ENCODE measurements around the gene CLASP2. TPM values are rescaled to one million over a fixed set of nuclear protein-coding genes. Genes with fewer than 3 reads are reported as not detected.
"Not testable (repeated sequence)": the region's sequence is repeated elsewhere in the genome, so short reads cannot be mapped to it uniquely, and the experiment has no call there.

The CLASP2 gene
- total RNA-seq: 10 to 100 TPM; 37.6 to 55.2 (median 44.6) TPM

DNA sequence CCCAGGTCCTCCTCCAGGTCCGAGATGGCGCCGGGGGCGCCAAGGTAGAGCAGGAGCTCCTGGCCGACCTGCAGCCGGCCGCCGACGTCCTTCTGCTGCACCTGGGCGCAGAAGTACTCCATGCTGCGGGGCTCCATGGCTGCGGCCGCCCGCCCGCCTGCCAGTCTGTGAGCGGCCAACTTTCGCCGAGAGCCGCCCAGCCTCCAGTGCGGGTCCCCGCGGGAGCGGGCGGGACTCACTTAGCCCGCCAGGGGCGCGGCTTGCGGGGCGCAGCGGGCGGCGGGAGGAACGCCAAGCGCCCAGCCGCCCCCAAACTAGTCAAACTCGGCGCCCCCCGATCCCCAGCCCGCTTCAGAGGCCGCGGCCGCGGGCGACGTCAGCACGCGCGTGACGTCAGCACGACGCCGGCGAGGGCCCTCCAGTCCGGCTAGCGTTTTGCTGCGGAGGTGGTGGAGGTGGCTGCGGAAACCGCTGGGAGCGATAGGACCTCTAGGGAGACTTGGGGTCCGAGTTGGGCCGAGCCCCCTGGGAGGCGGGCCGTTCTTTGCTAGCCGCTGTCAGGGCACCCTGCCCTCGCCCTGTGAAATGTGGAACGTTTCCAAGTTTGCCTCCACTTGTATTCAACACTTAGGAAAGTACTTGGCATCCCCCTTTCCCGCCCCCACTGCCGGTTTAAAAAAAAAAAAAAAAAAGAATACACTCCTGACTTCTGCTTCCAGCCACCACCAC is at the start of gene CLASP2:
Gene CLASP2, minus strand, starts transcription at position 389 of the 729 bp plus-strand sequence. Its CDS starts 252 bp downstream, at position 137.
- H3K4me1 ChIP-seq: peaks cover 11 to 12% of the 10 kb centered on the region in 2 donors
- H3K36me3 ChIP-seq: no peaks in the 10 kb centered on the region
- peak within 1 kb of the TSS; percentile 82 to 93 (median 88) for H3K4me3 ChIP-seq
- in situ Hi-C loops (cut with MboI; ENCODE audit: low sequenced_read_pairs in 4 of 4) (loop anchor here in 2 of 4 donors (10.0 kb wide), 2 partner anchors 63 to 83 kb away; no protein-coding TSS in a partner anchor), intact Hi-C loops (cut with DNase I; ENCODE audit: low total_unique reads) (loop anchor here (1.0 to 10.0 kb wide), 5 partner anchors 59 to 603 kb away; partner anchors contain the start of genes CRTAP, PDCD6IP and UBP1)
- TF ChIP-seq POLR2A (IDR thresholded peaks at IDR 0.05): peak; percentile 71 to 79
- TF ChIP-seq, protein P1, sequence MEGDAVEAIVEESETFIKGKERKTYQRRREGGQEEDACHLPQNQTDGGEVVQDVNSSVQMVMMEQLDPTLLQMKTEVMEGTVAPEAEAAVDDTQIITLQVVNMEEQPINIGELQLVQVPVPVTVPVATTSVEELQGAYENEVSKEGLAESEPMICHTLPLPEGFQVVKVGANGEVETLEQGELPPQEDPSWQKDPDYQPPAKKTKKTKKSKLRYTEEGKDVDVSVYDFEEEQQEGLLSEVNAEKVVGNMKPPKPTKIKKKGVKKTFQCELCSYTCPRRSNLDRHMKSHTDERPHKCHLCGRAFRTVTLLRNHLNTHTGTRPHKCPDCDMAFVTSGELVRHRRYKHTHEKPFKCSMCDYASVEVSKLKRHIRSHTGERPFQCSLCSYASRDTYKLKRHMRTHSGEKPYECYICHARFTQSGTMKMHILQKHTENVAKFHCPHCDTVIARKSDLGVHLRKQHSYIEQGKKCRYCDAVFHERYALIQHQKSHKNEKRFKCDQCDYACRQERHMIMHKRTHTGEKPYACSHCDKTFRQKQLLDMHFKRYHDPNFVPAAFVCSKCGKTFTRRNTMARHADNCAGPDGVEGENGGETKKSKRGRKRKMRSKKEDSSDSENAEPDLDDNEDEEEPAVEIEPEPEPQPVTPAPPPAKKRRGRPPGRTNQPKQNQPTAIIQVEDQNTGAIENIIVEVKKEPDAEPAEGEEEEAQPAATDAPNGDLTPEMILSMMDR (IDR thresholded peaks at IDR 0.05 in 4 of 5, conservative IDR thresholded peaks at IDR 0.05 in 1 of 5): peak in 1 of 5 experiments; percentile 23
- DNase-seq (peak; percentile 77 to 81), ATAC-seq (peak; percentile 94 to 95)
- peak within 1 kb of the TSS; percentile 93 to 99 (median 96) for H3K27ac ChIP-seq
- H3K27me3 ChIP-seq: no peaks in the 10 kb centered on the region
- no peaks in the 10 kb centered on the region for H3K9me3 ChIP-seq

DNA sequence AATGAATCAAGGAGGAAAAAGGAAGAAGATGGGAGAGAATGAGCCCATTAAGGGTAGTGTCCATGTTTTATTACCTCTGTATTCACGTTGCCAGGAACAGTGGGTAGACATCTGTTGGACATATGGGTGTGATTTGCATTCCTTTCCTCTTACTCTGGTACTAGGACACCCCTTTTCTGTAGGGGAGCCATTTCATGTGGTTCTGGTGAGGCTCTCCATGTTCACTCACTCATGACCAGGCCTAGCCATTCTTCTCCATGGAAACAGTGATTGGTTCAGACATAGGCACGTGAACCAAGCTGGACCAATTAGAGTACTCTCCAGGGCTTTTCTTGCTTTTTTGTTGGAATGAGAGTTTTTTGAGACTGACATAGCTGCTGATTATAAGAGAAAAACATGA is 40.8 kb upstream of the CLASP2 start:
- DNase-seq (no peak), ATAC-seq (no peak)
- intact Hi-C loops (cut with DNase I; ENCODE audit: low total_unique reads) (no loop called here), in situ Hi-C loops (cut with MboI; ENCODE audit: low sequenced_read_pairs in 4 of 4) (no loop called here)
- Histone ChIP-seq H3K4me3 (no peak overlapping the region), H3K9me3 (no peaks in the 10 kb centered on the region), H3K36me3 (no peaks in the 10 kb centered on the region), H3K4me1 (no peaks in the 10 kb centered on the region), H3K27ac (no peak overlapping the region), H3K27me3 (no peaks in the 10 kb centered on the region)
- TF ChIP-seq POLR2A (IDR thresholded peaks at IDR 0.05): no peak
- TF ChIP-seq, protein P1 (IDR thresholded peaks at IDR 0.05 in 4 of 5, conservative IDR thresholded peaks at IDR 0.05 in 1 of 5): no peak

DNA sequence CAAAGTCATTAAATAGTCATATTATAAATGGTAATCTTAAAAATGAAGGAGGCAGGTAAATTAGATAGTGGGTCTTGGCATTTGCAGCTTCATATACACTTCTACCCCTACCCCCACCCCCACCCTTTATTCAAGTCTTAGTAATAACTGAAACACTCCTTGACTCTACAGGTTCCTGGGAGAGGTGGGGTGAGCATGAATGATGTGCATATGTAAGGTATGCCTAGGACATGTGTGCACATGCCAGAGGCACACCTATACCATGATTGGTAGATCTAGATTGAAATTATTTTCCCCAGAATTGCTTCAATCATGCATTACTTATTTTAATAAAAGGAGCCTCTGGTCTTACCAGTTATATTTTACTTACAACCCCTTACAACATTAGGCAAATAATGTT is 40.2 kb upstream of the CLASP2 start:
- ATAC-seq (no peak), DNase-seq (no peak)
- no peaks in the 10 kb centered on the region for H3K36me3 ChIP-seq
- in situ Hi-C loops (cut with MboI; ENCODE audit: low sequenced_read_pairs in 4 of 4): no loop called here
- no peaks in the 10 kb centered on the region for H3K4me1 ChIP-seq
- no peak overlapping the region for H3K27ac ChIP-seq
- H3K27me3 ChIP-seq: no peaks in the 10 kb centered on the region
- intact Hi-C loops (cut with DNase I; ENCODE audit: low total_unique reads): no loop called here
- no peak overlapping the region for H3K4me3 ChIP-seq
- TF ChIP-seq, protein P1 (IDR thresholded peaks at IDR 0.05 in 4 of 5, conservative IDR thresholded peaks at IDR 0.05 in 1 of 5): no peak
- no peak for TF ChIP-seq POLR2A (IDR thresholded peaks at IDR 0.05)
- no peaks in the 10 kb centered on the region for H3K9me3 ChIP-seq

DNA sequence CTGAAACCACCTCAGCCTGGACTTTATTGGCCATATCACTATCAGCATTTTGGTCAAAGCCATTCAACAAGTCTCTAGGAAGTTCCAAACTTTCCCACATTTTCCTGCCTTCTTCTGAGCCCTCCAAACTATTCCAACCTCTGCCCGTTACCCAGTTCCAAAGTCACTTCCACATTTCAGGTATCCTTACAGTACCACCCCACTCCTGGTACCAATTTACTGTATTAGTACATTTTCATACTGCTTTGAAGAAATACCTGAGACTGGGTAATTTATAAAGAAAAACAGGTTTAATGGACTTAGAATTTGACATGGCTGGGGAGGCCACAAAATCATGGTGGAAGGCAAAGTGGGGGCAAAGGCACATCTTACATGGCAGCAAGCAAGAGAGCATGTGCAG is 36.3 kb upstream of the CLASP2 start:
- H3K4me3 ChIP-seq; H3K4me1 ChIP-seq; DNase-seq; H3K27me3 ChIP-seq; H3K36me3 ChIP-seq; H3K9me3 ChIP-seq; H3K27ac ChIP-seq; in situ Hi-C loops (cut with MboI; ENCODE audit: low sequenced_read_pairs in 4 of 4); intact Hi-C loops (cut with DNase I; ENCODE audit: low total_unique reads); ATAC-seq: not testable (repeated sequence)

DNA sequence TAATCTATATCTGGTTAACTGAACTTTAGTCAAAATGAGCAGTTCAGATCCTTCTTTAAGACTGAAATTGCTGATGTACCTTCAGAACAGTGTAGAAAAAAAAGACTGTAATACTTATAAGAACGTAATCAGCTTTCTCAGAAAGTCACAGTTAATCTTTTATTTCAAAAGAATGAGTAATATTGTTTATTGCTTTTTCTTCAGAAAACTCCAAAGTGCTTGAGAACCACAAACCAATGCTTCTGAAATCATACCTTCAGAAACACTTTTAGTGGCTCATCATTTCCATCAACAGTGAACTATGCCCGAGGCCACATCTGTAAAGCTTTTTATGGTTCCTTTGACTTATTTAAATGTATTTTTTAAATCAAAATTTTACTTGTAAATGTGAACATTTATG is 33.3 kb upstream of the CLASP2 start:
- Histone ChIP-seq H3K4me1 (no peaks in the 10 kb centered on the region), H3K27me3 (no peaks in the 10 kb centered on the region), H3K36me3 (no peaks in the 10 kb centered on the region), H3K9me3 (no peaks in the 10 kb centered on the region), H3K27ac (no peak overlapping the region), H3K4me3 (no peak overlapping the region)
- no peak for TF ChIP-seq POLR2A (IDR thresholded peaks at IDR 0.05)
- TF ChIP-seq, protein P1 (IDR thresholded peaks at IDR 0.05 in 4 of 5, conservative IDR thresholded peaks at IDR 0.05 in 1 of 5): no peak
- DNase-seq (no peak), ATAC-seq (no peak)
- in situ Hi-C loops (cut with MboI; ENCODE audit: low sequenced_read_pairs in 4 of 4): no loop called here
- intact Hi-C loops (cut with DNase I; ENCODE audit: low total_unique reads): no loop called here
